GM23338 (cell line): ENCODE data around the gene GPR35. TPM values are rescaled to one million over a fixed set of nuclear protein-coding genes. Genes with fewer than 3 reads are reported as not detected.

Experiments used
- ATAC-seq: fragments of 200-7000 bp; cut with Tn5 transposase; 3 replicates; pipeline ENCODE4 v1.9.1; 2020
- DNase-seq: peaks from one replicate; pipeline ENCODE4 v3.0.0-alpha.2; 2015; ENCODE audit warnings: low spot score
- H2AFZ ChIP-seq: fragments of 200-600 bp; sonication (generic); 2 replicates; pipeline ENCODE4 v1.8.0; 2016; ENCODE audit warnings: antibody characterized with exemption, mild to moderate bottlenecking, moderate library complexity
- H3F3A ChIP-seq: fragments of 200-600 bp; sonication (generic); replicated peaks from 2 replicates; pipeline ENCODE4 v1.8.0; 2017; ENCODE audit warnings: antibody characterized with exemption, mixed run types, low read depth
- H3K27ac ChIP-seq: fragments of 200-600 bp; sonication (generic); 2 replicates; pipeline ENCODE4 v1.6.1; 2016; ENCODE audit warnings: low read depth
- H3K27me3 ChIP-seq: fragments of 200-600 bp; sonication (generic); 2 replicates; pipeline ENCODE4 v1.8.0; 2016; ENCODE audit warnings: mild to moderate bottlenecking, mixed run types, moderate library complexity; ENCODE audit not compliant: insufficient read depth
- H3K36me3 ChIP-seq: fragments of 200-600 bp; sonication (generic); 2 replicates; pipeline ENCODE4 v1.8.0; 2016; ENCODE audit warnings: mild to moderate bottlenecking; ENCODE audit not compliant: insufficient read depth
- H3K4me1 ChIP-seq: fragments of 200-600 bp; sonication (generic); 2 replicates; pipeline ENCODE4 v1.8.0; 2016; ENCODE audit warnings: mild to moderate bottlenecking, moderate library complexity; ENCODE audit not compliant: insufficient read depth
- H3K4me2 ChIP-seq: fragments of 200-600 bp; sonication (generic); 2 replicates; pipeline ENCODE4 v1.7.1; 2017; ENCODE audit warnings: mixed run types
- H3K4me3 ChIP-seq: fragments of 200-600 bp; sonication (generic); 2 replicates; pipeline ENCODE4 v1.6.1; 2016; ENCODE audit warnings: mixed run types
- H3K79me2 ChIP-seq: fragments of 200-600 bp; sonication (generic); replicated peaks from 2 replicates; pipeline ENCODE4 v1.8.0; 2017; ENCODE audit warnings: mild to moderate bottlenecking; ENCODE audit not compliant: insufficient read depth
- H3K9me2 ChIP-seq: fragments of 200-600 bp; sonication (generic); 2 replicates; pipeline ENCODE4 v1.8.0; 2017; ENCODE audit not compliant: insufficient read depth
- H4K20me1 ChIP-seq: fragments of 200-600 bp; sonication (generic); replicated peaks from 2 replicates; pipeline ENCODE4 v1.8.0; 2017; ENCODE audit warnings: mild to moderate bottlenecking; ENCODE audit not compliant: insufficient read depth
- H3K27ac Mint-ChIP-seq: 2 replicates; pipeline ENCODE4 v1.8.0; 2020; ENCODE audit warnings: inconsistent platforms, mild to moderate bottlenecking, moderate library complexity, mixed read lengths
- H3K27me3 Mint-ChIP-seq: 3 replicates; pipeline ENCODE4 v1.8.0; 2022; ENCODE audit warnings: low read depth, mild to moderate bottlenecking, moderate library complexity, mixed read lengths, inconsistent platforms; ENCODE audit not compliant: insufficient read depth, poor library complexity
- H3K36me3 Mint-ChIP-seq: 3 replicates; pipeline ENCODE4 v1.8.0; 2021; ENCODE audit warnings: low read depth, mild to moderate bottlenecking, inconsistent platforms, moderate library complexity, mixed read lengths
- H3K4me1 Mint-ChIP-seq: 3 replicates; pipeline ENCODE4 v1.8.0; 2020; ENCODE audit warnings: mild to moderate bottlenecking, inconsistent platforms, mixed read lengths
- H3K4me3 Mint-ChIP-seq: 3 replicates; pipeline ENCODE4 v1.8.0; 2021; ENCODE audit warnings: moderate library complexity, mild to moderate bottlenecking, inconsistent platforms, mixed read lengths
- H3K9me3 Mint-ChIP-seq: 3 replicates; pipeline ENCODE4 v1.8.0; 2020; ENCODE audit warnings: moderate library complexity, mild to moderate bottlenecking, inconsistent platforms, mixed read lengths
- CREB1 ChIP-seq: fragments of 250-450 bp; sonication (Bioruptor Pico); IDR thresholded peaks from 2 replicates; pipeline ENCODE4 v1.5.0; 2020; ENCODE audit warnings: low read depth, mild to moderate bottlenecking, moderate library complexity
- CTCF ChIP-seq, 2 experiments: fragments of 200-600 bp in 1 of 2; sonication (generic) in 1 of 2; conservative IDR thresholded peaks; 2 replicates each; pipeline versions ENCODE4 v1.5.1 to v1.6.1; 2016 to 2017; ENCODE audit warnings: antibody characterized with exemption in 2 of 2, low read depth in 2 of 2, mild to moderate bottlenecking in 2 of 2, moderate library complexity in 1 of 2
- ETS1 ChIP-seq: IDR thresholded peaks from 2 replicates; pipeline ENCODE4 v1.6.1; 2016; ENCODE audit warnings: antibody characterized with exemption
- EZH2 ChIP-seq: fragments of 200-600 bp; sonication (generic); IDR thresholded peaks from one replicate; pipeline ENCODE4 v1.8.0; 2017; ENCODE audit warnings: antibody characterized with exemption, mild to moderate bottlenecking, low read depth; ENCODE audit not compliant: unreplicated experiment
- EZH2phosphoT487 ChIP-seq: fragments of 200-600 bp; sonication (generic); IDR thresholded peaks from one replicate; pipeline ENCODE4 v1.8.1; 2018; ENCODE audit warnings: antibody characterized with exemption; ENCODE audit not compliant: unreplicated experiment
- JUNB ChIP-seq: IDR thresholded peaks from one replicate; pipeline ENCODE4 v1.6.1; 2016; ENCODE audit warnings: antibody characterized with exemption; ENCODE audit not compliant: unreplicated experiment
- NANOG ChIP-seq: IDR thresholded peaks from 2 replicates; pipeline ENCODE4 v1.6.1; 2016; ENCODE audit warnings: antibody characterized with exemption, borderline replicate concordance
- POLR2AphosphoS5 ChIP-seq: IDR thresholded peaks from 2 replicates; pipeline ENCODE4 v1.6.1; 2016; ENCODE audit warnings: antibody characterized with exemption, low read depth
- REST ChIP-seq: IDR thresholded peaks from one replicate; pipeline ENCODE4 v1.6.1; 2018; ENCODE audit warnings: antibody characterized with exemption; ENCODE audit not compliant: unreplicated experiment
- STAT1 ChIP-seq: IDR thresholded peaks from one replicate; pipeline ENCODE4 v1.6.1; 2016; ENCODE audit warnings: antibody characterized with exemption; ENCODE audit not compliant: unreplicated experiment
- ZNF114 ChIP-seq: fragments of 250-450 bp; sonication (Bioruptor Pico); IDR thresholded peaks from 2 replicates; pipeline ENCODE4 v1.5.0; 2020; ENCODE audit warnings: mild to moderate bottlenecking, moderate library complexity
- ZNF331 ChIP-seq: fragments of 250-450 bp; sonication (Bioruptor Pico); IDR thresholded peaks from 2 replicates; pipeline ENCODE4 v1.5.0; 2020; ENCODE audit warnings: low read depth, mild to moderate bottlenecking, moderate library complexity
- polyA plus RNA-seq: library from polyadenylated mRNA; unstranded; fragments of >200 nt; fragmentation: Nextera tagmentation; extraction: Ambion mirVana; gene quantifications from 2 replicates; pipeline ENCODE4 v1.2.1, GENCODE V29; 2016
- total RNA-seq: library from RNA; depleted of rRNA; stranded (reverse); fragments of >200 nt; shearing (Covaris generic); gene quantifications from 2 replicates; pipeline ENCODE4 v1.2.3, GENCODE V29; 2014

Gene GPR35
- total and polyA plus RNA-seq, 2 experiments from 2014 or later: not detected

GRCh38 chr2:240637901-240638345 is 12.6 kb downstream of the GPR35 start:
- no peaks in the 10 kb centered on the region for H3K4me1 ChIP-seq
- no peak for ATAC-seq
- no peak for TF ChIP-seq JUNB
- no peak for TF ChIP-seq CTCF (conservative IDR thresholded peaks at IDR 0.05; ENCODE audit: low read depth in 2 of 2)
- DNase-seq: no peak
- no peaks in the 10 kb centered on the region for H4K20me1 ChIP-seq
- Mint-ChIP-seq H3K4me1 (no peaks in the 10 kb centered on the region), H3K9me3 (peaks cover 40% of the 10 kb centered on the region), H3K4me3 (no peak overlapping the region), H3K27me3 (peaks cover 8% of the 10 kb centered on the region), H3K36me3 (peaks cover 9% of the 10 kb centered on the region), H3K27ac (no peak overlapping the region)
- no peak overlapping the region for H2AFZ ChIP-seq
- no peaks in the 10 kb centered on the region for H3K9me2 ChIP-seq
- H3K27ac ChIP-seq: no peak overlapping the region
- H3K79me2 ChIP-seq: no peaks in the 10 kb centered on the region
- H3K4me3 ChIP-seq: no peak overlapping the region
- no peak overlapping the region for H3K4me2 ChIP-seq
- H3K27me3 ChIP-seq: no peaks in the 10 kb centered on the region
- no peaks in the 10 kb centered on the region for H3K36me3 ChIP-seq
- no peaks in the 10 kb centered on the region for H3F3A ChIP-seq

GRCh38 chr2:240638512-240639160 is 13.4 kb downstream of the GPR35 start:
- H3K4me1 Mint-ChIP-seq: no peaks in the 10 kb centered on the region
- Histone ChIP-seq H4K20me1 (no peaks in the 10 kb centered on the region), H3K27ac (no peak overlapping the region), H3K79me2 (no peaks in the 10 kb centered on the region), H3K4me2 (no peak overlapping the region), H2AFZ (no peak overlapping the region), H3K4me3 (no peak overlapping the region), H3K27me3 (no peaks in the 10 kb centered on the region), H3F3A (no peaks in the 10 kb centered on the region), H3K9me2 (no peaks in the 10 kb centered on the region), H3K36me3 (no peaks in the 10 kb centered on the region), H3K4me1 (no peaks in the 10 kb centered on the region)
- peaks cover 3% of the 10 kb centered on the region; the same call in 2 of the 3 replicates for H3K36me3 Mint-ChIP-seq
- peaks cover 32% of the 10 kb centered on the region for H3K9me3 Mint-ChIP-seq
- DNase-seq: no peak
- H3K4me3 Mint-ChIP-seq: no peak overlapping the region
- no peak overlapping the region for H3K27ac Mint-ChIP-seq
- peaks cover 10% of the 10 kb centered on the region for H3K27me3 Mint-ChIP-seq
- ATAC-seq: no peak
- no peak for TF ChIP-seq ZNF114 (CRISPR knock-in tag)
- TF ChIP-seq ETS1: no peak
- TF ChIP-seq NANOG: no peak
- TF ChIP-seq EZH2: no peak
- TF ChIP-seq ZNF331 (CRISPR knock-in tag): no peak
- TF ChIP-seq CTCF (conservative IDR thresholded peaks at IDR 0.05; ENCODE audit: low read depth in 2 of 2): no peak
- no peak for TF ChIP-seq CREB1 (CRISPR knock-in tag)
- TF ChIP-seq REST: no peak
- no peak for TF ChIP-seq EZH2phosphoT487
- no peak for TF ChIP-seq STAT1
- TF ChIP-seq POLR2AphosphoS5: no peak
